IPS-NIHi11 (cell line): ENCODE data around the gene FGD4.

Experiments used
- DNase-seq: peaks from one replicate; pipeline ENCODE4 v3.0.0; 2012; ENCODE audit warnings: mixed read lengths, low spot score

FGD4 gene

DNA sequence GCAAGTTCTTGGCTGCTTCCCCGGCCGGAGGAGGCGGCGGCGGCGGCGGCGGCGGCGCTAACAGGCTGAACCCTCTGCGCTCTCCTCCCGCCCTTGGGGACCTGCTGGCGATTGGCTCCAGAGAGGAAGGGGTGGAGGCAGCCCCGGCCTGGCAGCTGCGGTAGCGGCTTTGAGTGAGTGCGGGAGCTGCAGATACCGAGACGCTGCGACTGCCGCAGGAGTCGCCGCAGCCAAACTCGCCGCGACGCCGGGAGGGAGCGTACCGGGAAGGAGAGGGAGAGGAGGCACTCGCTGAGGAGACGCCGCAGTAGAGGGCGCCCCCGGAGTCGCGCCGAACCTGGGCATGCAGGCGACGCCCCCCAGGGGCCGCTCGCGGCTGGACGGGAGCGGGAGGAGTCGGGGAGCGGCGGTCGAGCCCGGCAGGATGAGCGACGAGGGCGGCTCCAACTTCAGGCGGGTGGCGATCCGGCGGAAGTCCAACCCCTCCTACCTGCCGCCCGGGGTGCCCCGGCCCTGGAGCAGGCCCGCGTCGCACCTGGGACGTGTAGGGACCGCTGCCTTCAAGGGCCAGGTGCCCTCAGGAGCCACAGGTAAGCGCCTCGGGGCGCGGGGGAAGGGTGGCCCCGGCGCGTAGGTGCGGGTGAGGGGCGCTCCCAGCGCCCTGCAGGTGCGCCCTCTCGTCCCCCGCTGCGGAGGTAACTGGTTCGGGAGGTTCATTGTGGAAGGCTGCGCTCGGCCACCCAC, at the start of gene FGD4:
Gene FGD4 (plus strand): TSS at position 189 of the 744 bp plus-strand sequence.
- peak; percentile 89 for DNase-seq

DNA sequence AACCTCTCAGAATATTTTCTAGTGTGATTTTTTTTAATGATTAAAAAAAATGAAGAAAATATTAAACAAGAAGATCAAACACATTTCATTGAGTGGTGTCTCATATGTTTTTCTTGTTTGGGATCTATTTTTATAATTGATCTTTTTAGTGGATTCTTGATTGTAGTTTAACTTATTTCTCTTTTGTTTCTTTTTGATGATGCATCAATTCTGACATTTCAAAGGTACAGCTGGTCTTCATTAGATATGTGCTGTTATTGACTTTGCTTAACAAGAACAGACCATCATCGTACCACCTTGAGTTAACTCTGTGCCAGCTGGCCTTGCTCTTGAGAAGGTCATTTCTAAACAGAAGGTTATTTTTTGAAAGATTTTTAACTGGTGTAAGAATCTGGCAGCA, 45.8 kb upstream of the FGD4 start:
- DNase-seq = no peak

DNA sequence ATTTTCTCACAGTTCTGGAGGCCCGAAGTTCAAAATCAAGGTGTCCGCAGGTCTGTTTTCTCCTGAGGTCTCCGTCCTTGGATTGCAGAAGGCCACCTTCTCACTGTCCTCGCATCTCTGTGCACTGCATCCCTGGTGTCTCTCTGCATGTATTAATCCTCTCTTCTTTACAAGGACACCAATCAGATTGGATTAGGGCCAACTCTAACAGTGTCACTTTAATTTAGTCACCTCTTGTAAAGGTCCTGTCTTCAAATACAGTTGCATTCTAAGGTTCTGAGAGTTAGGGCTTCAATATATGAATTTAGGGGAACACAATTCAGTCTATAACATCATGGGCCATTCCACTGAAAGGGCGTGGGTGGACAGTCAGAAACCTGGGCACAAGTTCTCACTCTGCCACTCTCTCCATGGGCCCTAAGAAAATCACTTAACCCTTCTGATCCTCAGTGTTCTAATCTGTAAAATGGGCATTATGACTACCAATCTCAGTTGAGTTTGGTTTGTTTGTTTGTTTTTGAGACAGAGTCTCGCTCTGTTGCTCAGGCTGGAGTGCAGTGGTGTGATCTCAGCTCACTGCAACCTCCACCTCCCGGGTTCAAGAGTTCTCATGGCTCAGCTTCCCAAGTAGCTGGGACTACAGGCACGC, 41.6 kb upstream of the FGD4 start:
- DNase-seq = no peak

DNA sequence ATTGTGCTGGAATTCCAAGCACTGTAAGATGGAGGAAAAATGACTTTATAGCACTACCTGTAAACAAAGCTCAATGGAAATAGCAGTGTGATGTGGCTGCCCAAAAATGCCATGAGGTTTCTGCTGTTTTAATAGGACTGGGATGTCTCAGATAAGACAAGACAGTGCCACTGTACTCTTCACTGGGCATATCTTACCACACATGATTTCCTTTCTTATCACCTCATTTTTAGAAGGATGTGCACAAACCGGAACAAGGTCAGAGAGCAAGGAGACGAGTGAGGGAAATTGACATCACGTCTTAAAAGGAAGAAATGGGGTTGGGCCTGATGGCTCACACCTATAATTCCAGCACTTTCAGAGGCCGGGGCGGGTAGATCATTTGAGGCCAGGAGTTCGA, 38.4 kb upstream of the FGD4 start:
- DNase-seq = no peak

DNA sequence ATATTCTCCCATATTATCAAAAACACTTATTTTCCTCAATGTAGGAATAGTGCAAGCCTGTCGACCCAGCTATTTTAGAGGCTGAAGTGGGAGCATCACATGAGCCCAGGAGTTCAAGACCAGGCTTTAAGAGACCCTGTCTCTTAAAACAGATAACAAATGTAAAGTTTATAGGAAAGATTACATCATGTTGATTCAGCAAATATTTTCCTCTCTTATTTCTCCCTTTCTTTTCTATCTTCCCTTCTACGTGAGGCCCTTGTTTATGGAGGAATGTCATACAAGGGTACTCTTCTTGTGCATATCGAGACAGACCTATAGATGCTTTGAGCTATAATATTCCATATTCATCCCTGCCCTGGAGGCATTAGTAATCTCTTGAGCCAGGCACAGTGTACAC, 36.5 kb upstream of the FGD4 start:
- no peak for DNase-seq

DNA sequence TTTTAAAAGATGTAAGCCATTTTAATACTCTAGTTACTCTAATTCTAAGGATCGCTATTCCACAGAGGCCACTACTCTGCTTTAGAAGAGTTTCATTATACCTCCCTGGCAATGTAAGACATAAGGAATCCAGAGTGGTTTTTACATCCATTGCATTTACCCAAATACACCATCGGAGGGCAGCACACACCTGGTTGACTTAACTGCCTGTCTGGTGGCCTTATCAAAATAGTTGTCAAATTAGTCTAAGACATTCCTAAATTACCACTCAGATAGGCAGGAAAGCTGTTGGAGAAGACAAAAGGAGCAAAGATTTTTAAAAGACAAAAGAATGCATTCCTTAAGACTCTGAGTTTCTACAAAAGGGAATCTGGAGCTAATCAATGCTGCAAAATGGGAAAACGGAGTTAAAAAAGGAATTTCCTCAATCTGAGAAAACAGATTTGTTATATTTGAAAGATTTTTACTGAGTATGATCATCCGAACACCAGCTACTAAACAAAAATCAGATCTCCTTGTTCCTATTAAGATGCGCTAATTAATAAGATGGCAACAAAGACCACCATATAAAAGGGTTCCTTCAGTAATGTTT, 33.8 kb upstream of the FGD4 start:
- peak; percentile 68 for DNase-seq

DNA sequence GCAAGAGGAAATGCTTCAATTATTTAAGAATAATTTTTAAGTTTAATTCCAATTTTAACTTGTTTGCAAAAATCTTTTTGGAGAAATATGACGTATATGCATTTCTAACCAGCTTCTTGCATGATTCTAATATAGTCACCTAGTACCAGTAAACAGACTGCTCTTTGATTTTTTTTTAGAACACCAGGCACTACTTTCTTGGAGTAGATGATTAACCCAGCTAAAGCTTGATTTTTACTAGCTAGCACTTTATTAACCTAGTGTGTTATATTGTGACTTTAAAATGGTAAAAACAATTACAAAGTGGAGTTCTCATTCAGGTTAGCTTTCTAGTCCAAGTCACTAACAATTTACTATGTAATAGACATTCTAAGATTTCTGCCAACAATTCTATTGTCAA, 32.6 kb upstream of the FGD4 start:
- DNase-seq = no peak

DNA sequence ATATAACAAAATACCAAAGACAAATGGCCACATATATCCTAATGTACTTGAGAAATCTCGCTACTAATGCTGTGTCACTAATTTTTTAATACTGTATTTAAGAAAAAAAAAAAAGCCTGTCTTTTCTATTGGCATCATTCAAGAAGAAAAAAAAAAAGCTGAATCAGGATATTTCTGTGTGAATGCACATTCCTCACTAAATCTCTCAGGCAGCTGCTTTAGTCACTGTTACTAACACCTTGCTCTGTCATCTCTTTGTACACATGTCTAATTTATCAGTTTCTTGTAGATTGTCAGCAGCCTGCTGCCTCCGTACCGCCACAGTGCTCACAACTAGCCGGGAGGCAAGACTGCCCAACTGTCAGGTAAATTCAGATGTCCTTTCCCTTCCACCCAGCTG, 32.0 kb upstream of the FGD4 start:
- DNase-seq = no peak

DNA sequence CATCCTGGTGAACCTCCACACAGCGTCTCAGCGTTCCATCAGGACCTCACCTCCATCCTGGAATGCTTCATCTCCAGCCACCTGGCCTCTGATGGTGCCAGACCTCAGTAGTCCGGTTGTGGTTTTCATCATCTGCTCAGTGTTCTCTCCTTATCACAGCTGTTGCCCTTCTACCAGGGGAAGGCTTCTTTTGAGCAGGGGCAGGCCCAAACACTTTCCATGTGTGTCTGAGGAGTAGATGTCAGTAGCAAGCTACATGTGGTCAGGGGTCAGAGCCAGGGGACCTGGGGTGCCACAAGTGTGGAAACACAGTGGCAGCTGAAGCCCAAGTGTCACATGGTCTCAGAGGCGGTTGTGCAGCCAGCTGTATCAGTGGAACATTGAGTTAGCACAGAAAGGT, 30.2 kb upstream of the FGD4 start:
- no peak for DNase-seq

DNA sequence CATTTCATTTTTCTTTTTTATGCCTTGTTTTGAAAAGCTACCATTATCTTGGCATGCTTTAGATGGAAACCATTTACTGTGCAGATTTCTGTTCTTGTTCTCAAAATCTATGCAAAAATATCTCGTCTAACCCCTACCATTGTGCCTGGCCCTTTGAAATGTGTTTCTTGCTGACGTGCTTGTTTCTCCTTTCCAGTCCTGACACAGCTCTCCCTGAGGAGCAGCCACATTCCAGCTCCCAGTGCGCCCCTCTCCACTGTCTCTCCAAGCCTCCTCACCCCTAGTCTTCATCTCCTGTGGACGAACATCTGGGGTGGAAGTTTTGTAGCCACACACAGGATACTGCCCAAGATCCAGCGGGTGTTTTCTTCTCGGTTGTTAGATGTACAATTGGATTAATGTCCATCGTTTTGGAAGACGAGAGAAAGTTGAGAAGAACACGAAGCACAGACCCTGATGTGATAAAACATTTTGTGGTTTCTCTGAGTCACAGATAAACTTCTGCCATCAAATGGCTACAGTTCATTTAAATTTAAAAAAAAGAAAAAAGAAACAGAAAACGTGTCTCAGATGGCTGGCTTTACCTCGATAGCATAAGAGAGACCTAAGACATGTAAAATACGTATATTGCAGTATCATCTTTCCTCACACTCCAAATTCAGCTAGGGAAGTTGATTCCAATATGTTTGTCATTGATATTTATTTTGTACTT, 21.9 kb upstream of the FGD4 start:
- no peak for DNase-seq

DNA sequence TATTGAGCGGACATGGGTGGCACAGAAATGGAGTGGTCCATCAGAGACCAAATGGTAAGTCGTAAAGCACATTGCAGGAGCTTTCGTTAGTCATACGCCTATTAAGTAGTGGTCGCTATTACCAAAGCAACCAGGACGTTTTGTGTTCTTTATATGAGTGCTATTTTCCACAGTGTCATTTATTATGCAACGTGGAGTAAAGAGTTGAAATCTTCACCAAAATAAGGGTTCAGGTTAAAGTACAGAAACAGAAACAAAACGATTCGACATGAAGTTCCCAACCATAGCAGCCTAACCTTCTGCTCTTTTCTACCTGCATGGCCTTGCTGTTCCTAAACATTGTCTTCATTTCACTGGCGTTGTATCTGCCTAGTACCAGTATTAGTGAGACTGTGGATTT, 20.1 kb upstream of the FGD4 start:
- no peak for DNase-seq

DNA sequence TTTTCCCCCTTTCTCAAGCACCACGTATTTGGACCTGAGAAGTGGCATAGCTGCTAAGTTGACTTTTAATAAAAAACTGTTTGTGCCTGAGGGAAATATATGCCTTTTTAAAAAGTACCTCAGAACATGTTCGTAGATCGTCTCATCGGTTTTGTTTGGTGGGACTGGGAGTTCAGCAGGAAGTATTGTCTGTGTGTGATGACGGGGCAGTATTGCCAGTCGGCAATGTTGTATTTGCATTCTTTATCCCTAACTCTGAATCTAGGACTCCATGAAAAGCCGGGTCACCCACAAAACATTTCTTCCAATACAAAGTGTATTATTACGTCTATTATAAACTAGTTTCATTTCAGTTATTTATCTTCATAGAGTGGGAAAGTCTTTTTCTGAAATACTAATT, 19.7 kb upstream of the FGD4 start:
- DNase-seq = no peak

DNA sequence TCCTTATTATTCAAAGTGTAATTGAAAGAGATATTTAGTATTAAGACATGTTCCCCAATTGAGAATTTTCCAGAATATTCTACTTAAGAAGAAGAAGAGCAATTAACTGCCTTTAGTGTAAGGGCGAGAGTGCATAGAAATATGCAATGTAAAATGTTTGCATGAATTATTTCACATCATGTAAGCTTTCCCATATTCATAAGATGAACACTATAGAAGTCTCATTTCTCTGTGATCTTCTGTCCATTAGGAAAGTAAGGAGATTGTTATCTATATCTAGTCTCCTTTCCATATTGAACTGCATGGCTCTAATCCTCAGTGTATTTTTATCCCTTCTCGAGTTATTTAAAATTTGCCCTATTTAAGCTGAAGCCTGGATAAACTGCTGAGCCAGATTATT, 17.1 kb upstream of the FGD4 start:
- DNase-seq = no peak

DNA sequence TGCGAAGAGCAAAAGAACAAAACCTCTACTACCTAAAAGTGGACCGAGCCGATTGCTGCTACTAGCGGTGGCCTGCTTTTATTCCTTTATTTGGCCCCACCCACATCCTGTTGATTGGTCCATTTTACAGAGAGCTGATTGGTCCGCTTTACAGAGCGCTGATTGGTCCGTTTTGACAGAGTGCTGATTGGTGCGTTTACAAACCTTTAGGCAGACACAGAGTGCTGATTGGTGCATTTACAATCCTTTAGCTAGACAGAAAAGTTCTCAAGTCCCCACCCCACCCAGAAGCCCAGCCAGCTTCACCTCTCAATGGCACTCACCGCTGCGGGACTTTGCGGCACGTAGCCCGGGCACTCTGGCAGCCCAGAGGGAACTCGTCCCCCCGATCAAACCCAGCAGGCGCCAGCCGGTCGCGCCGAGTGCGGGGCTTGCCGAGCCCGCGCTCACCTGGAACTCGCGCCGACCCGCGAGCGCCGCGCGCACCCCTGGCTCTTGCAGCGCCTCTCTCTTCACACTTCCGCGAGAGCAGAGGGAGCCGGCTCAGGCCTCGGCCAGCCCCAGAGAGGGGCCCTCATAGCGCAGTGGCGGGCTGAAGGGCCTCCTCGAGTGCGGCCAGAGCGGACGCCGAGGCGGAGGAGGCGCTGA, 8.7 kb upstream of the FGD4 start:
- DNase-seq = no peak

DNA sequence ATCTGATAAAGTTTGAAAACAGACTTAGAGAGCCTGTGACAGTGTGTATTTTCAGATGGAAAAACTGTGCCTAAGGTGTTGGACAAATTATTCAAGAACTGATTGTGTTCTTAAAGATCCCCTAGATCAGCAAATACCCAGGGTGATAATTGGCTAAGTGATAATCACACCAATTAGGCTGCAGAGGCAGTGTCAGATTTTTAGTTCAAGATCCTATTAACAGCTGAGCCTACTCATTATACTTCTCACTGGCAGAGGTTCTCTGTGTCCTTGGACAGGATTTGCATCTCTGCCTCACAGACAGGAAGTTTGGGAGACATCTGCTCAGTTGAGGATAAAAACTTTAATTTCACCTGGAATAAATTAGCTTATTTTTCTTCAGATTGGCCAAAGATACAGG, 4.3 kb upstream of the FGD4 start:
- DNase-seq = no peak

DNA sequence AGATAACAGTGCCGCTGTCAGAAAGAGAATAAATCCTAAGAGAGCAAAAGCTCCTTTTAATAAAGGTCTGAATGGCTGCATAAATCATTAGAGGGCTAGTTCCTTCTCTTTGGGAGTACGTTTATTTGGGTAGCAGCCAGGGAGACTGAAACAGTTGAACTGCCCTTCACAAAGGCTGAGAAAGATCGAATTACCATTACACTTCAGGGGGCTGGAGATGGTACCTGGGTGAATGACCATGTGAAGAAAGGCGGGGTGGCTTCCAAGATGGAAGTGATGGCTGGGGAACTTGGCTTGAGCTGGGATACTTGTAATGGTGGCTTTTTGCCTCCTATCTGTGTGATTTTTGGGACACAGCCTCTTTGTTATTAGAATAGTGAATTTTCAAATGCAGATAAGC, 1.7 kb upstream of the FGD4 start:
- peak; percentile 69 for DNase-seq

DNA sequence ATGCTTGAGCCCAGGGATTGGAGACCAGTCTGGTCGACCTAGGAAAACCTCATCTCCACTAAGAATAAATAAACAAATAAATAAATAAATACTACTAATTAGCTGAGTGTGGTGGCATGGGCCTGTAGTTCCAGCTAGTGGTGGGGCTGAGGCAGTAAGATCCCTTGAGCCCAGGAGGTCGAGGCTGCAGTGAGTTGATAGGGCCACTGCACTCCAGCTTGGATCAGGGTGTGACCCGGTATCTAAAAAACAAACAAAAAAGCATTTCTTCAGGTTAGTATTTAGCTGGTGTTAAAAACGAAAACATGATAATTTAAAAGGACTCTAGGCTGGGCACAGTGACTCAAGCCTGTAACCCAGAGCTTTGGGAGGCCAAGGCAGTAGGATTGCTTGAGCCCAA, 1.2 kb upstream of the FGD4 start:
- DNase-seq = no peak

DNA sequence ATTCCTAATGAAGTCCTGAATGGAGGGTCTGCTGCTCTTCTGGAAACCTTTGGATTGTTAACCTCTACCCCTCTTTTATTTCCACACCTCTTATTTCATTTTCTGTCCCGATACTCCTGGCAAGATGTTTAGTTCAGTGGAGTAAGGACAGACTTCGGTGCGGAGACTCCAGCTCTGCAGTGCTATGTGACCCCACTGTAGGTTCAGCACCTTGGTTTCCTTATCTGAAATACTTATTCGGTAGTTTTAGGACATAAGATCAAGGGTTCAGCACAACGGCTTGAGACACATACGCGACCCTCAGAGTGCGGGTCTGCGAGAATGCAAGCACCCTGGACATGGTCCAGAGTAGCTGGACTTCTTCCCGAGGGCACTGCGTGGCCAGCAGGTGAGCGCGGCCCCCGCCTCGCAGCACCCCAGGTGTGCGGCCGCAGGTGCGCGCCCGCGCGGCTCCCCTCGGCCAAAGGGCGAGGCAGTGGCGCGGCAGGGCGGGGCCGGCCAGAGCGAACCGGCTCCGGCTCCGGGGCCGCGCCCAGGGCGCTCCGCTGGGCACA, 465 bp upstream of the FGD4 start:
- DNase-seq = no peak

DNA sequence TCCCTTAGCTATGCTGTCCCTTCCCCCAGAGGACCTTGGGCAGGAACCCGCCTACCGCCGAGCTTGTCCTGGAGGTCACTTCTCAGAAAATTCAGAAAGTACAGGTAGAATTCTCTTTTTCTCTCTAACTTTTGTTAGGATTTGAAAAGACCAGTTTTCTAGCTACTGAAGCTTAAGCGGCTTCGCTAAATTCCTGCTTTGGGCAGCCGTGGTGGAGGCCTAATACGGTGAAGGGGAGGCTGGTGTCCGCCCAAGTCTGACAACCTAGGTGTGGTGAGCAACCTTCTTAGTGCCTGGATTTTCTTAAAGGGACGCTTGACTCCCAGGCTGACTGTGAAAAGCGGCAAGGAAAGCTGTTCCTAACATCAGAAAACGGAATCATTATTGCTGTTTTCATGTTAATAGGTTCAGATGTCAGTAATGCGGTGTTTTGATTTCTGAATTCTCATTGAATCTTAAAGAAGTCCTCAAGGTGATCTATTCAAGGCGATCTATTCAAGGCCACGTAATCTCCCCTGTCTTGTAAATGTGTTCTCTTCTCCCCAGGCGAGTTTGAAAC, 835 bp downstream of the FGD4 start:
- DNase-seq = peak; percentile 65

DNA sequence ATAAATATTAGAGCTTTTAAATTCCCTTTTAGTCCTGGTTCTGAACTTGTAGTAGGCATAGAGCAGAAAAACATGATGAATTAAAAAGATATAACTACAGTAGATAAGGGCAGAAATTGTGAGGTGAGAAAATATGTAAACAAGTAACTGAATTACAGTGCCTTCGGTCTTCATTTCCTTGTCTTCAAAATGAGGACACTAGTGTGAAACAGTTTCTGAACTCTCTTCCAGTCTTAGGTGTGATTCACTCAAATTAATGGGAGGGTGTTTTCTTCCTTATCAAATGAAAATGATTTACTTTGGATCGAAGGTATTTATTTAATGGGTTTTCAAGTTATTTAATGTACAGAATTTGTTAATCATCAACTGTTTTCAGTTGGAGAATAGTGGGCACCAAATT, 1.5 kb downstream of the FGD4 start:
- DNase-seq = no peak

DNA sequence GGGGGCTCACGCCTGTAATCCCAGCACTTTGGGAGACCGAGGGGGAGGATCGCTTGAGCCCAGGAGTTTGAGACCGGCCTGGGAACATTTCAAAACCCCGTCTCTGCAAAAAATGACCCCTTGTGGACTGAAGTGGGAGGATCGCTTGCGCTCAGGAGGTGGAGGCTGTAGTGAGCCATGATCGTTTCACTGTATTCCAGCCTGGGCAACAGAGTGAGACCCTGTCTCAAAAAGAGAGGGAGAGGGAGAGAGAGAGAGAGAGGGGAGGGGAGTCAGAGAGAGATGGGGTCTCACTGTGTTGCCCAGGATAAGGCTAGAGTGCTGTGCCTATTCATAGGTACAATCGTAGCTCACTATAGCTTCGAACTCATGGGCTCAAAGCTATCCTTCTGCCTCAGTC, 2.8 kb downstream of the FGD4 start:
- DNase-seq = no peak

DNA sequence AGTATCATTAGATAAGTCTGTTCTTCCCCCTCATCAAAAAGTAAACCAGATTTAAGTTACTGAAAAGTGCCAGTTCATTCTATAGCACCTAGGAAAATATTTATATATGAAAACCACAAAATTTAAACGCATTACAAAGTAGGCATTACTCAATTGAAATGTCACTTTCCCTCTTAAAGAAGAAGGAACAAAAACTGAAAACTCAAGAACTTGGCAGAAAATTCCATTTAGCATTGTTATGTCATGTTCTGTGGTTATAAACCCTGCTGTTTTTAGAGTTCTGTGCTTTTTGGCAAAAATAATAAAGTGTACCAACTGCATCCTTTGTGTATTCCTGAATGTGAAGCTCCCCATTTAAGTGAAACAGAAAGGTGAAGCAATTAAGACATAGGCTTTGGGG, 3.6 kb downstream of the FGD4 start:
- DNase-seq = no peak
